ENCODE results near the gene IFFO2.

Gene IFFO2

DNA sequence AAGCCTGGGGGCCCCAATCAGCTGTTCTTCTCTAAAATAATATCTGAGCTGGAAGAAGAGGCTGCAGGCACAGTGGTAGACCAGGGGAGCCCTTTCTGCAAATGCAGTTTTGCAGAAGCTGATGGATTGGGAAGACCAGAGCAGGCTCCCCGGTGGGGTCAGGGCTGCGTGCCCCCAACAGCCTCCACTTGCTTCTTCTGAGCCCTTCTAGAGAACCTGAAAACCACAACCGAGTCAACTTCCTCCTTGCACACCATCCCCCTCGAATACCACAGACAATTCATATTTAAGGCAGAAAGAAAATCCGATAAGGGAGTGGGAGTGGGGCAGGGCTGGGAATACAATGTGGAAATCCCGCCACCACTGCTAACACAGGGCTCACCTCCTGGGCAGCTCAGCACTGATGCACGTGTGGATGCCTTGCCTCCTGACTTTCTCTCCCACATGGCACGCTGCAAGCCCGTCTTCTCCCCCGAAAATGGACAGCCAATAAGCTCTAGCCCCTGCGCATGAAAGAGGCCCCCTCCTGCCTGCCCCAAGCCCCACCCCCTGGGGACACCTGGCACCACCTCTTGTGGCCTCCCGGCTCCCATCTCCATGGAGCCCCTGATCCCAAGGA, 28.7 kb downstream of the IFFO2 start:
- no peak overlapping the region for H3K9ac ChIP-seq (ENCODE audit: low read depth, low read length)
- H3K36me3 ChIP-seq (ENCODE audit: insufficient read depth, low read length) = no peaks in the 10 kb centered on the region
- peaks cover 44% of the 10 kb centered on the region for H3K4me1 ChIP-seq (ENCODE audit: insufficient read depth, low read length)
- H3K9me3 ChIP-seq (ENCODE audit: control insufficient read depth, insufficient read depth, low read length) = no peaks in the 10 kb centered on the region

DNA sequence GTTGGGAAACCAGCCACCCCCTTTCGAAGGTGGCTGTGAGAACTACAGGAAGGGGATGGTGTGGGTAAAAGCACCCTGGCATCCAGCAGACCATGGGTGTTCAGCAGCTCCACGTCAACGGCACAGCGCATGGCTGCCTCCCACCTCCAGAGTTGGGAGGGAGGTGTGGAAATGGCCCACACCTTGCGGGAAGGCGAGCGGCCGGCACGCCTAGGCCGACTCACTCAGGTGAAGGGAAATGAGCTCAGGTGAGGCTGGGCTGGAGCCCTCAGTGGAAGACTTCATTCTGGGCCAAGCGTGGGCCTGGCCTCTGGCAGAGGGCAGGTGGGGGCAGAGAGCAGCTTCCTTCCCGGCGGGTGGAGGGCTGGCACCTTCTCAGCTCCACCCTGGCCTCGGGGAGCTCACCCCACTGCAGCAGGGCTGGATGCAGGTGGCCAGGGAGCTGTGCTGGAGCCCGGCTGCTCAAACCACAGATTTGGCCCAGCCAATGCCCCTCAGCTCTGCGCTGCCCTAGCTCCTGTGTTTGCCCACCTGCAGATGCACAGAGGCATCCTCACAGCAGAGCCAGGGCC, 29.3 kb downstream of the IFFO2 start:
- no peaks in the 10 kb centered on the region for H3K9me3 ChIP-seq (ENCODE audit: control insufficient read depth, insufficient read depth, low read length)
- no peaks in the 10 kb centered on the region for H3K36me3 ChIP-seq (ENCODE audit: insufficient read depth, low read length)
- peaks cover 45% of the 10 kb centered on the region for H3K4me1 ChIP-seq (ENCODE audit: insufficient read depth, low read length)
- no peak overlapping the region for H3K9ac ChIP-seq (ENCODE audit: low read depth, low read length)

DNA sequence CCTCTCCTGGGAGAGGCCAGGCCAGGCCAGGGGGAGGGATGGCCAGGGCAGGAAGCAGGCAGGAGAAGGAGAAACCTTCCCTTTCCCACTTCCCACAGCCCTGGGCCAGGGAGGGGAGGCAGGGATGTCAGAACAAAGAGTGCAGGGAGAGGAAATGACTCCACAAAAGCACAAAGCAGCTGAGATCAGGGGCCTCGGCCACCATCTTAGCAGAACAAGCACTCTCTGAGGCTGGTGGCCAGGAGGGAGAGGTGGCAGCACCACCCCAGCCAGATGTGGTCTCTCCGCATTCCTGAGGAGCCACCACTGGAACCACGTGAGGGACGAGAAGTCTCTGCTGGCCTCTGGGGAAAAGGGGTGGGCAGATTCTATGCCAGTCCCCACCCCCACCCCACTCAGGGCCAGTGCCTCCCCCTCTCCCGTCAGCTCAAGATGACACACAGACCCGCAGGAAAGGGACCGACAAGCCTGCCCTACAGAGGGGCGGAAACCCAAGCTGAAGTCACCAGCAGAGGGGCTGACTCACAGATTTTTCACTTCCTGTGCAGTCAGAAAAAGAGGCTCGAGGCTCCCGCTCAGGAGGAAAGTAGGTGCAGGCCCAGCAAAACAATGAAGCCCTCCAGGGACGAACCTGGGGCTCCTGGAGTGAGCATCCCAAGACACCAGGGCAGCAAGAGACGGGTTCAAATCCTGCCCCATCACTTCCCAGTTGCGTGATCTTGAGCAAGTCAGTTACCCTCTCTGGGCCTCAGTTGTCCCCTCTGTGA, 30.0 kb downstream of the IFFO2 start:
- no peaks in the 10 kb centered on the region for H3K36me3 ChIP-seq (ENCODE audit: insufficient read depth, low read length)
- H3K4me1 ChIP-seq (ENCODE audit: insufficient read depth, low read length) = peaks cover 45% of the 10 kb centered on the region
- no peaks in the 10 kb centered on the region for H3K9me3 ChIP-seq (ENCODE audit: control insufficient read depth, insufficient read depth, low read length)
- H3K9ac ChIP-seq (ENCODE audit: low read depth, low read length) = no peak overlapping the region

GRCh38 chr1:18925279-18925678, 31.2 kb downstream of the IFFO2 start:
- peaks cover 43% of the 10 kb centered on the region for H3K4me1 ChIP-seq (ENCODE audit: insufficient read depth, low read length)
- H3K9me3 ChIP-seq (ENCODE audit: control insufficient read depth, insufficient read depth, low read length) = no peaks in the 10 kb centered on the region
- no peaks in the 10 kb centered on the region for H3K36me3 ChIP-seq (ENCODE audit: insufficient read depth, low read length)
- no peak overlapping the region for H3K9ac ChIP-seq (ENCODE audit: low read depth, low read length)

GRCh38 chr1:18924221-18924691, 32.2 kb downstream of the IFFO2 start:
- H3K36me3 ChIP-seq (ENCODE audit: insufficient read depth, low read length) = no peaks in the 10 kb centered on the region
- H3K9me3 ChIP-seq (ENCODE audit: control insufficient read depth, insufficient read depth, low read length) = no peaks in the 10 kb centered on the region
- no peak overlapping the region for H3K9ac ChIP-seq (ENCODE audit: low read depth, low read length)
- peaks cover 43% of the 10 kb centered on the region for H3K4me1 ChIP-seq (ENCODE audit: insufficient read depth, low read length)

GRCh38 chr1:18923756-18924211, 32.7 kb downstream of the IFFO2 start:
- Histone ChIP-seq H3K9me3 (ENCODE audit: control insufficient read depth, insufficient read depth, low read length) (no peaks in the 10 kb centered on the region), H3K36me3 (ENCODE audit: insufficient read depth, low read length) (no peaks in the 10 kb centered on the region), H3K9ac (ENCODE audit: low read depth, low read length) (no peak overlapping the region), H3K4me1 (ENCODE audit: insufficient read depth, low read length) (peaks cover 43% of the 10 kb centered on the region)

- no peaks in the 10 kb centered on the region for H3K9me3 ChIP-seq (ENCODE audit: control insufficient read depth, insufficient read depth, low read length)
- H3K36me3 ChIP-seq (ENCODE audit: insufficient read depth, low read length) = no peaks in the 10 kb centered on the region
- no peak overlapping the region for H3K9ac ChIP-seq (ENCODE audit: low read depth, low read length)
- peaks cover 38% of the 10 kb centered on the region for H3K4me1 ChIP-seq (ENCODE audit: insufficient read depth, low read length)
Observed at GRCh38 chr1:18922848-18923755, 33.4 kb downstream of the IFFO2 start.

DNA sequence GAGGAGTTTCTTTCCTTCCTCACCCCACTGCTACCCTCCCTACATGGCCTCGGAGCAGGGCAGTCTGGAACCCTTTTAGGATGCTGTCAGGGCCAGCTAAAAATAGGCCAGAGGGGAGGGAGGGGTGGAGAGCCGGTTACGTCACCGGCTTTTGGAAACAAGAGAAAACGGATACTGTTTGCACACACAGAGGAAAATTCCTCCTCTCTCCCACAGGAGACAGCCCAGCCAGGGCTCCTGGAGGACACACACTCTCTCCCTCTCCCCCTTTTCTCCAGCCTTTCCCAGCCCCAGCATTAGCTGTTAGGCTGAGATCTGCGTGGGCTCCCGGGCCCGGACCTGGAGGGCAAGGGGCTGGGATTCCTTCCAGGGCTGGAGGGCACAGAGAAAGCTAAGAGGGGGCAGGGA, 34.2 kb downstream of the IFFO2 start:
- Histone ChIP-seq H3K9ac (ENCODE audit: low read depth, low read length) (no peak overlapping the region), H3K9me3 (ENCODE audit: control insufficient read depth, insufficient read depth, low read length) (no peaks in the 10 kb centered on the region), H3K36me3 (ENCODE audit: insufficient read depth, low read length) (no peaks in the 10 kb centered on the region), H3K4me1 (ENCODE audit: insufficient read depth, low read length) (peaks cover 32% of the 10 kb centered on the region)

- H3K9ac ChIP-seq (ENCODE audit: low read depth, low read length) = no peak overlapping the region
Observed at GRCh38 chr1:18921516-18922251, 34.8 kb downstream of the IFFO2 start.

DNA sequence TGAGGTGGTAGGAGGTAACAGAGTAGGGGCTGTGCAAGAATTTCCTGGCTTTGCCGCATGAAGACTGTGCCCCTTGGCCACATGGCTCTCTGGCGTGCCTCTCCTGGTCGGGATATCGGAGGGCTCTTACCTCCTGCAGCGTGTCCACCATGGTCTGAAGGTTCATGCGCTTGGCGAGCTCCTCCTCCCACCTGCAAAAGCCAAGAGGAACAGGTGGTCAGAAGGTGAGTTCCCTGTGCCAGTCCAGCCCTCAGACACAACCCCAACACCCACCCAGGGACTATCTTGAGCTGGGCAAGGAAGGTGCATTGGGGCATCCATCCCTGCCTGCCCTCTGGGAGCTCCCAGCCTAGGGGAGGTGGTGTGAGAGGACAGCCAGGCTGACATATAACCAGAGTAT, 35.5 kb downstream of the IFFO2 start:
- Histone ChIP-seq H3K4me1 (ENCODE audit: insufficient read depth, low read length) (peaks cover 28% of the 10 kb centered on the region), H3K9me3 (ENCODE audit: control insufficient read depth, insufficient read depth, low read length) (no peaks in the 10 kb centered on the region), H3K36me3 (ENCODE audit: insufficient read depth, low read length) (peaks cover 5% of the 10 kb centered on the region), H3K9ac (ENCODE audit: low read depth, low read length) (no peak overlapping the region)

More at GRCh38 chr1:18921516-18922251, 34.8 kb downstream of the IFFO2 start:
- H3K9me3 ChIP-seq (ENCODE audit: control insufficient read depth, insufficient read depth, low read length) = no peaks in the 10 kb centered on the region
- H3K36me3 ChIP-seq (ENCODE audit: insufficient read depth, low read length) = peaks cover 3% of the 10 kb centered on the region
- H3K4me1 ChIP-seq (ENCODE audit: insufficient read depth, low read length) = peaks cover 28% of the 10 kb centered on the region

- peaks cover 5% of the 10 kb centered on the region for H3K36me3 ChIP-seq (ENCODE audit: insufficient read depth, low read length)
Observed at GRCh38 chr1:18919956-18920355, 36.5 kb downstream of the IFFO2 start.

DNA sequence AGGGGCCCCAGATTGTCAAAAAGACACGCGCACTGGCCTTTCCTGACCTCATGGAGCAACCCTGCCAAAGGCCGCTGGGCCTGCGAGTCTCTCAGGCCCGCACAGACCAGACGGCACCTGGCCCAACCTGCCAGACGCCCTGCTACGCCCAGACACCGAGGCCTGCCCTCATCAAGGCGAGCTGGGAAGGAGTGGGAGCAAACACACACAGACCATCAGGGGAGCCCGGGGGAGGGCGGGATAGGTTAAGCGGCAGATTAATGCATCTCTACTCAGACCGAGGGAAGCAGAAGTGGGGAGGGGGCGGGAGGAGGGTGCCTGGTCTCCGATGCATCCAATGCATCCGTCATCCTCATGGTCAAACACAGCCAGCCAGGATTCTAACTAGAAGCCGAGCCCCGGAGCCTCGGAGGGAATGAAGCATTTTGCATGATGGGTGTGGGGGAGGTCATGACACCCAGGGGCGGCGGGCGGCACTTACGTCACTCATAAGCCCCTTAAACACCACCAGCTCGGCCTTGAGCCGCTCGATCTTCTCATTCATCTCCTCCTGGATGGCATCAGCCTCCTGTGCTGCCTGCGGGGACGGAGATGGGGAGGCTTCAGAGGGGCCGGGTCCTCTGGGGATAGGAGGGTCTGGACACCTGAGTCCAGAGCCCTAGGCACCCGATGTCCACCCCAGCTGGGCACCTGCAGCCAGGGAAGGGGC, 37.1 kb downstream of the IFFO2 start:
- peaks cover 5% of the 10 kb centered on the region for H3K36me3 ChIP-seq (ENCODE audit: insufficient read depth, low read length)
- H3K9ac ChIP-seq (ENCODE audit: low read depth, low read length) = no peak overlapping the region
- peaks cover 27% of the 10 kb centered on the region for H3K4me1 ChIP-seq (ENCODE audit: insufficient read depth, low read length)
- H3K9me3 ChIP-seq (ENCODE audit: control insufficient read depth, insufficient read depth, low read length) = no peaks in the 10 kb centered on the region

More at GRCh38 chr1:18919956-18920355, 36.5 kb downstream of the IFFO2 start:
- peaks cover 28% of the 10 kb centered on the region for H3K4me1 ChIP-seq (ENCODE audit: insufficient read depth, low read length)
- no peak overlapping the region for H3K9ac ChIP-seq (ENCODE audit: low read depth, low read length)
- no peaks in the 10 kb centered on the region for H3K9me3 ChIP-seq (ENCODE audit: control insufficient read depth, insufficient read depth, low read length)

GRCh38 chr1:18918417-18918816, 38.1 kb downstream of the IFFO2 start:
- no peak overlapping the region for H3K9ac ChIP-seq (ENCODE audit: low read depth, low read length)

More at GRCh38 chr1:18918417-18918816, 38.1 kb downstream of the IFFO2 start:
- H3K4me1 ChIP-seq (ENCODE audit: insufficient read depth, low read length) = peaks cover 20% of the 10 kb centered on the region
- peaks cover 5% of the 10 kb centered on the region for H3K36me3 ChIP-seq (ENCODE audit: insufficient read depth, low read length)
- H3K9me3 ChIP-seq (ENCODE audit: control insufficient read depth, insufficient read depth, low read length) = no peaks in the 10 kb centered on the region

Data from ES-I3 (cell line).